HL-60/S4 treated with retinoic acid at 250 ng/mL for 4 days and 3 days (cell line): ENCODE data around the gene UACA.

Experiments
- in situ Hi-C: fragments of 300-500 bp; cut with MboI; formaldehyde crosslinking; loops from 2 replicates; pipeline ENCODE4 v1.7.0; 2022; ENCODE audit warnings: low sequenced_read_pairs

The UACA gene

GRCh38 chr15:70712271-70712670 is 51.1 kb downstream of the UACA start:
- in situ Hi-C loops: loop anchor here (25.0 kb wide), 1 partner anchor 1225 kb away; no protein-coding TSS in a partner anchor

DNA sequence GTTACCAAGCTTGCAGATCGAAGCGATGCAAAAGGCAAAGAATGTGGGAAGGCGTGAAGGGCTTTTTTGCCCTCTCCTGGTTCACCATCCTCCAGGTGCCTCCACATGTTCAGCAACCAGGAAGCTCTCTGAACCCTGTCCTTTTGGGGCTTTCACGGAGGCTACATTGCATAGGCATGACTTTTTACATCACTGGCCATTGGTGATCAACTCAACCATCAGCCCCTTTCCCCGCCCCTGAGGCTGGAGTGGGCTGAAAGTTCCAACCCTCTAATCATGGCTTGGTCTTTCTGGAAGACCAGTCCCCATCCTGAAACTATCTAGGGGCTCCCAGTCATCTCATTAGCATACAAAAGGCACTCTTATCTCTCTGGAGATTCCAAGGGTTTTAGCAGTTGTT is 52.6 kb downstream of the UACA start:
- in situ Hi-C loops: loop anchor here (25.0 kb wide), 1 partner anchor 1223 kb away; no protein-coding TSS in a partner anchor

DNA sequence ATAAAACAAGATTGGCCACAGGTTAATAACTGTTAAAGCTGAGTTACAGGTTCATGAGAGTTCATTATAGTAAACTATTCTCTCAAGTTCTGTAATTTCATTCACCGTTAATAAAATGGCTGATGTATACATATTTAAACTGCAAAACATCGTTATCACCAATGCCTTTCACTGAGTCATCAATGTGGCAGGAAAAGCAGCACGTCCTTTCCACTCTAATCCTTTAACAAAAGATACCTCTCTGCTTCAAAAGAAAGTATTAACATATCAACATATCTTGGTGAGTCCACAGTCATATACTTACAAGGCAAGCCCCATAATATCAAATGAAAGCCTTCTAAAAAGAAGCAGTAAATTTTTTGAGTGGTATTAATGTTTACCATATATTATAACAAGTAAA is 54.5 kb downstream of the UACA start:
- in situ Hi-C loops: loop anchor here (25.0 kb wide), 1 partner anchor 1222 kb away; no protein-coding TSS in a partner anchor

DNA sequence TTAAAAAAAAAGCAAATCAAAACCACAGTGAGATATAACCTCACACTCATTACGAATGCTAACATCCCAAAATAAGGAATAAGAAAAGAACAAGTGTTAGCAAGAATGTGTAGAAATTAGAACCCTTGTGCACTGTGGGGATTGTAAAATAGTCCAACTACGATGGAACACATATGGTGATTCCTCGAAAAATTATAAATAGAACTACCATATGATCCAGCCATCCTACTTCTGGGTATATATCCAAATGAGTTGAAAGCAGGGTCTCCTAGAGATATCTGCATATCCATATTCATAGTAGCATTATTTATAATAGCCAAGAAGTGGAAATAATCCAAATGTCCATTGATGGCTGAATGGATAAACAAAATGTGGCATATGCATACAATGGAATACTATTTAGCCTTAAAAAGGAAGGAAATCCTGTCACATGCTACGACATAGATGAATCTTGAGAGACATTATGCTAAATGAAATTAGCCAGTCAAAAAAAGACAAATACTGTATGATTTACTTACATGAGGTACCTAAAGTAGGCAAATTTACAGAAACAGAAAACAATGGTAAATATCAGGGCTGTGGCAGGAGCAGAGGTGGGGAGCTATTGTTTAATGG is 55.6 kb downstream of the UACA start:
- in situ Hi-C loops: loop anchor here (25.0 kb wide), 1 partner anchor 1220 kb away; no protein-coding TSS in a partner anchor

GRCh38 chr15:70704731-70705130 is 58.6 kb downstream of the UACA start:
- in situ Hi-C loops: loop anchor here (25.0 kb wide), 1 partner anchor 1217 kb away; no protein-coding TSS in a partner anchor

DNA sequence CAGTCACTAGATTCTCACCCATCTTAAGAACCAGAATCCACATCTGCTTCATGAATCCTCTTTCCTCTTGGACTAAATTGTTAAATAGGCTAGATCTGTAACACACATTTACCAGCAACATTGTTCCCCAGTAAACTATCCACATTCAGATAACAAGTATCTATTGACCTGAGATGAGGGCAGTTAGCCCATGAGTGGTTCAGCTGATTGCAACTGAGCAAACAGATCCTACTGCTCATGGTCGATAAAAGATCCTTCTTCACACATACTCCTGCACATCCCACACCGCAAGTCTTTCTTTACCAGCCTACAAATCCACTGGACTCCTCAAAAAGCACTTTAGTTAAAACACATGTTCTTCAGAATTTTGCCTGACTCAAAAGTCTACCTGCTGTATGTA is 59.2 kb downstream of the UACA start:
- in situ Hi-C loops: loop anchor here (25.0 kb wide), 1 partner anchor 1217 kb away; no protein-coding TSS in a partner anchor

DNA sequence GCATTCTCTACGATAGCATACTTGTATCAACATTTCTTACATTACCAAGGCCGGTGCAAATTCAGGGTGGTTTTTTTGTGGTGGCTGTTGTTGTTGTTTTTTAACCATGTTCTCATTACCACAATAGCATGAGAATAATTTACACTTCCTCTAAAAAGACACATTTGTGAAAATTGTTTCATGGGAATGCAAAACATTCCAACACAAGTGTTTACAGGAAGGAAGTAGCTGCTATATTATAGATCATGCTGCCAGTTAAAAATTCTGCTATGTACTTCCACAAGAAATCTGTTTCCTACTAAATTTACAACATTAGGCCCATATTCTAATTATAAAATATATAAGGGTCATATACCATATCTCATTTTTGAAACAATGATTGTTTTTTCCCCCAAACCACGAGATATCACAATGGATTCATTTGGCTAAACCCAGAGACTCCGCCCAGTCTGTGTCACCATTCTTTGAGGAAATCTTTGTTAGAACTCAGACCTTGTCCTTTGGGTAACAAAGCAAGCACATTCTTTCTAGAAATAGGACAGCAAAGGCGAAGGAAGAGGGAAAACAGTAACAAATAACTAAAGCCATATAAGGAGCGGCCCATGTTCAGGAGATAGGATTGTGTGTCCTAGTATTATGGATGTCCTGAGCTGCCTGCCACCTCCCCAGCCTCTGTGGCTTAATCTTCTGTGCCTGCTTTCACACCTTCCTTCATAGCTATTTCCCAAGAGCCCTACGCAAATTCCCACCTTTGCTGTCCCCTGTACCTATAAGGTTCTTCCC is 60.1 kb downstream of the UACA start:
- in situ Hi-C loops: loop anchor here (25.0 kb wide), 1 partner anchor 1216 kb away; no protein-coding TSS in a partner anchor

DNA sequence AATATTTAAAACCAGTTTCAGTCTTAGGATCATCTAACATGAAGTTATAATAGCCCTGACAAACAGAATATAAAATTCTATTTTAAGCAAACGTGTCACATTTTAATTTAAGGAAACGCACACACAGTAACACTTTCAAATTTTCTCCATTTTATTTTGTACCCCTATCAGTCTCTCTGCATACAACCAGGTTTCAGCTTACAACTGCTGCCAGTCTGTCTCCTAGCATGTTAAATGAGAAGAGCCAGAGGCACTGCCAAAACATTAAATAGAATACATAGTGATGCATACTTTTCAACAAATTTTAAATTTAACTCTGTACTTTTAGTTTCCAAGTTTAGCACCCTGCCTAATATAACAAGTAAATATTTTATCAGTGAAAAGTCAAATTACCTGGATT is 60.8 kb downstream of the UACA start:
- in situ Hi-C loops: loop anchor here (25.0 kb wide), 1 partner anchor 1215 kb away; no protein-coding TSS in a partner anchor

- in situ Hi-C loops: loop anchor here (25.0 kb wide), 1 partner anchor 1215 kb away; no protein-coding TSS in a partner anchor
These were observed 61.3 kb downstream of the UACA start for GRCh38 chr15:70701891-70702568.

- in situ Hi-C loops: loop anchor here (25.0 kb wide), 1 partner anchor 1214 kb away; no protein-coding TSS in a partner anchor
These were observed 62.2 kb downstream of the UACA start for GRCh38 chr15:70701171-70701570.

DNA sequence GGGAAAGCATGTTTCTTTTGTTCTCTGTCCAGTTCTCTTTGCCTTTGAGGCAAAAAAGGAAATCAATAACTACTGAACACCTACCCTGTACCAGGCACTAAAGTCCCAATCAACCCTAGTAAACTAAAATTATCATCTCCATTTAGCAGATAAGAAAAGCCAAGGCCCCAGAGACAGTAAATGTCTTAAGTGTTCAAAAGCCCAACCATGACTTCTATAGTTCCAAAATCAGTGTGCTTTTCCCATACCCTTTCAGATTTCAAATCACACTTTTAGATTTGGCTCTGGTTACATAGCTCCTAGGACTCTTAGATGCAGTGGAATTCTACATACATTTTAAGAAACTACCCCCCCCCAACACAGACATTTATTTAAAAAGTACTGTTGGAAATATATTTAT is 63.5 kb downstream of the UACA start:
- in situ Hi-C loops: loop anchor here (25.0 kb wide), 1 partner anchor 1213 kb away; no protein-coding TSS in a partner anchor

DNA sequence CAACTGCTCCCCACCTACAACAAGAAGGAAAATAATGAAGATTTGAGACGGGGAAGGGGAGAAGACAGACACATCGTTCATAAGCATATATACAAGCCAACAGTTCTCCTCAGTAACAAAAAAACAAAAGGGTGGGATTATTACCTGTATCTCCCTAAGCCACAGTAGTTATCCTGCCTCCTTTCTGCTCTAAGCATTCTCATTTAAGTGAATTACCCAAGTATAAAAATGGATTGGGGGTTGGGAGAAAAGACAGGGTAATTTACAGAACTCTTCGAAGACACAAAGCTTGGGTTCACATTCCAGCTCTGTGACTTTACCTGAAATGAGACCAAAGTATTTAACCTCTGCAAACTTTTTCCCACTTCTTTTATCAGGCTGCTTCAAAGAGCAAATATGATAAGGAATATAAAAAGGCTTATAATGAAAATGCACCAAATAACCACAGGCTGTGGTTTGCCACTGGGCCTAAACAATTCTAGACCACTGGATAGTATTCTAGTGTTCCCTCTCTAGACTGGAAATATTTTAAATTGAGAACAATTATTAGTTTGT is 64.4 kb downstream of the UACA start:
- in situ Hi-C loops: no loop called here

- in situ Hi-C loops: no loop called here
These were observed 64.9 kb downstream of the UACA start for GRCh38 chr15:70698426-70698825.

- in situ Hi-C loops: no loop called here
These were observed 72.7 kb downstream of the UACA start for GRCh38 chr15:70690491-70691276.

DNA sequence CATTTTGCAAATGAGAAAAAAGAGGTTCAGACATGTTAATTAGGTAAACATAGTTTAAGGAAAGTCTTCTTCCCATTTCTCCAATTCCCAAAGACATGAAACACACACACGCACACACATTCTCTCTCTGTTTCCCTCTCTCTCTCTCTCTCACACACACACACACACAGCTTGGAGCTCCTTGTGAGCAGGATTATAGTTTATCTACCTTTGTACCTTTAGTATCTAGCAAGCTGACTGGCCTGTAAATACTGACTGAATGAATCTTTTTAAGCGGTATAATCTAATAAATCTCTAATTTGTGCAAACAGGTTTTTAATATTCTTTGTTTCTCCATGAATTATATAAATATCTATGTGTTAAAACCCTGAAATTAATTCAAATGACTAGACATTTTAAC is 73.3 kb downstream of the UACA start:
- in situ Hi-C loops: no loop called here

- in situ Hi-C loops: no loop called here
These were observed 75.9 kb downstream of the UACA start for GRCh38 chr15:70687482-70687881.

DNA sequence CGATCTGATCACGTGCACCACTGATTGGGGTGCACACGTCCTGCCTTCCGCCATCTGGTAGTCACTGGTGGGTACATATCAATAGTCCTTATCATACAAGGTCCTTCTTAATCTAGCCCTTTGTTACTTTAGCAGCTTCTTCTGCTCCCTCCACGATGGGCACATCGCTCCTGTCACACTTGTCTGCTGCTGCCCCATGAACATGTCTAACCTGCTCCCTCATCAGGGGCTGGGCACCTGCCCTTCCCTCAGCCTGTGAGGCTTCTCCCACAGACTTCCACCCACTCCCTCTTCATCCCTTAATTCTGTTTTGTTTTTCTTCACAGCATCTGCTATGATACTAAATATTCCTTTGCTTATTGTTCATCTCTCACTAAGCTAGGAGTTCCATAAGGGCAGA is 82.5 kb downstream of the UACA start:
- in situ Hi-C loops: no loop called here

DNA sequence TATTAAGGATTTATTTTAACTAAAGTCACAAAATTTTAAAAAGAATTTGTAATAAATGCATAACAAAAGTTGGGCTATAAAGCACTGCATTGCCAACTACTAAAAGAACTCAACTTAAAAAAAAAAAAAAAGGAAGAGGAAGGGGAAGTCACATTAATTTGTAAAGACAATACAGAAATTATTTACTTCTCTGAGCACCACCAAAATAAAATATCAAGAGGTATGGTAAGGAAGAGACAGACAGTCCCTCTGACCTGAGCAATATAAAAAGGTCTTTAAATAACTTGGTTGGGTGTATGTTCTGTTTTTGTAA is 83.5 kb downstream of the UACA start:
- in situ Hi-C loops: no loop called here

DNA sequence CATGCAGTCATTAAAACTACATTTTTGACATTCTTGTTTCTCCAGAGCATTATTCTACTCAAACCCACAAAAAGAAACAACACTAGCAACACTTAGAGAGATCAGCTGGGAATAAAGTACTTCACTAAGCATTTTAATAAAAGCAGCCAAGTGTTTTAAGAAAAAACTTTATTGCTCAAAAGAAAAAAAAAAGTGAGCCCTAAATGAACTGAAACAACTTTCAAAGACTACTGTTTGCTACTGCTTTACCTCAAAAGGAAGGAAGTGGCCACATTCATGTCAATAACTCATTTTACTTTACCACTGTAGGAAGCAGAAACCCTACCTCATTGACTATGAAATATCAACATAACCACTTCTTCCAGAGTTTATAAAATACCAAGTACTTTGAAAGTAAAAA is 91.3 kb downstream of the UACA start:
- in situ Hi-C loops: no loop called here

DNA sequence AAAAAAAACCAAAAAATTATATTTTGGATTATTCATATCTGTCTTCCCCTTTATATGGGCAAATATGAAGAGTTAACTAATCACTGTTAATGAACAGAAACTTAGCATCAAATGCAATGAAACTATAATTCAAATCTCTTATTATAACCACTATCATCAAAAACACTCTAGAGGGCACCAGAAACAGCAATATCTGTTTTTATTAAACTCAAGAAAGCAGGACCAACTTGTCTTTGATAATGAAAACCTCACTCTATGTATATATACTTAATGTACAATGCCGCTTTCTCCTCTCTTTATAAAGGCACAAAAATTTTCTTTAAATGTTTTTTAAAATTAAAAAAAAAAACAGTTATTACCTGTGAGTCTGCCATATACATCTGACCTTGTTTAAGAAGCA is 92.7 kb downstream of the UACA start:
- in situ Hi-C loops: no loop called here
